LHCN-M2 (cell line): ENCODE measurements around the gene KIR3DL1. TPM values are rescaled to one million over a fixed set of nuclear protein-coding genes. Genes with fewer than 3 reads are reported as not detected.

ENCODE experiments used
- total RNA-seq: library from RNA; depleted of rRNA; stranded (reverse); fragments of >200 nt; gene quantifications from 2 replicates; pipeline ENCODE4 v1.2.3, GENCODE V29; 2014; rRNA removed

The KIR3DL1 gene
- total RNA-seq, 1 experiment from 2014 or later = not detected

Other genes with a start within 250 kb of the KIR3DL1 start
- not detected in 2 replicates for gene LILRA2, start 242.7 kb upstream of the KIR3DL1 start, total RNA-seq
- gene LILRA1, start 222.8 kb upstream of the KIR3DL1 start, total RNA-seq = not detected in 2 replicates
- gene LILRB1, start 186.0 kb upstream of the KIR3DL1 start, total RNA-seq = not detected in 2 replicates
- not detected in 2 replicates for gene LILRB4, start 153.5 kb upstream of the KIR3DL1 start, total RNA-seq
- not detected in 2 replicates for gene KIR3DL3, start 92.0 kb upstream of the KIR3DL1 start, total RNA-seq
- gene KIR2DL3, start 78.0 kb upstream of the KIR3DL1 start, total RNA-seq = not detected in 2 replicates
- gene KIR2DL1, start 46.7 kb upstream of the KIR3DL1 start, total RNA-seq = not detected in 2 replicates
- gene KIR2DL4, start 12.9 kb upstream of the KIR3DL1 start, total RNA-seq = not detected in 2 replicates
- gene KIR2DS4, start 16.2 kb downstream of the KIR3DL1 start, total RNA-seq = not detected in 2 replicates
- gene KIR3DL2, start 34.0 kb downstream of the KIR3DL1 start, total RNA-seq = not detected in 2 replicates
- gene FCAR, start 57.8 kb downstream of the KIR3DL1 start, total RNA-seq = not detected in 2 replicates
- gene NCR1, start 89.7 kb downstream of the KIR3DL1 start, total RNA-seq = not detected in 2 replicates
- gene NLRP7, start 131.1 kb downstream of the KIR3DL1 start, total RNA-seq = not detected in 2 replicates
- not detected in 2 replicates for gene NLRP2, start 149.9 kb downstream of the KIR3DL1 start, total RNA-seq
- not detected in 2 replicates for gene GP6, start 221.8 kb downstream of the KIR3DL1 start, total RNA-seq
- 6.5 and 8.7 TPM in 2 replicates for gene RDH13, start 246.7 kb downstream of the KIR3DL1 start, total RNA-seq